Epithelial cell of proximal tubule (primary cell): ENCODE data around the gene BBS9. TPM values are rescaled to one million over a fixed set of nuclear protein-coding genes. Genes with fewer than 3 reads are reported as not detected.

Experiments used
- DNase-seq: peaks from one replicate; pipeline ENCODE4 v3.0.0-alpha.2; 2011; ENCODE audit warnings: low read depth
- H3K4me3 ChIP-seq: 2 replicates; pipeline ENCODE4 v1.5.1; 2011; ENCODE audit warnings: low read depth, mild to moderate bottlenecking, low read length
- total RNA-seq: library from RNA; depleted of rRNA; stranded (reverse); fragments of >200 nt; gene quantifications from 2 replicates; pipeline ENCODE4 v1.2.3, GENCODE V29; 2015
- TF ChIP-seq, protein P1 (sequence below): conservative IDR thresholded peaks from 2 replicates; pipeline ENCODE4 v1.5.1; 2012; ENCODE audit warnings: low read depth, mild to moderate bottlenecking, low read length

BBS9 gene
- total RNA-seq, 1 donor from 2014 or later, result 4.4 TPM

DNA sequence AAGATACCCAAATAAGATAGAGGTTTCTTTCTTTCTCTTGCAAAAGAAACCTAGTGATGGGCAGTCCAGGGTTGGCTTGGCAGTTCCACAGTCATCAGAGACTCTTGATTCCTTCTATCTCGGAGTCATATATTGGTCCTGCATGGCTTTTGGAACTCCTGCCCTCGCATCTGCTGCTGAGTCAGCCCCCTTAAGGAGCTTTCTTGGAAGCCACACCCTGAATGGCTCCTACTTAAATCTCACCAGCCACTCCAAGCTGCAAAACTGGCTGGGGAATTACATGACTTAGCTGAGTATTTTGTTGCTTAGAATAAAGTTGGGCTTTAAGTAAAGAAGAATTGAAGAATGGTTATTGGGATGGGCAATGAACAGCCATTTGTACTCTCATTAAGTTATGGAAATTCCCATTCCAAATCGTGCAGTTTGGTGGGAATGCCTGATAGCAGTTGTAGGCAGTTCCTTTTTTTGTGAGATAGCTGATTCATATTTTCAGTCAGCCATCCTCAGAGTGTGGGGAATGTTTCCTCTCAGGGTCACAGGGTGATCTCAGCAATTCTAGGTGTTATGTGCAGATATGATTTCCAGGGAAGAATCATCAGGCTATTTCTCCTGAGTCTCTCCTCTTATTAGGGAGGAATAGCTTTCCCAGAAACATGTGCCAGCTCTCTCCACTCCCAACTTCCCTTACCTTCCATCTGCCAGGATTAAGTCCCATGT lies 209.9 kb downstream of the BBS9 start:
- TF ChIP-seq, protein P1, sequence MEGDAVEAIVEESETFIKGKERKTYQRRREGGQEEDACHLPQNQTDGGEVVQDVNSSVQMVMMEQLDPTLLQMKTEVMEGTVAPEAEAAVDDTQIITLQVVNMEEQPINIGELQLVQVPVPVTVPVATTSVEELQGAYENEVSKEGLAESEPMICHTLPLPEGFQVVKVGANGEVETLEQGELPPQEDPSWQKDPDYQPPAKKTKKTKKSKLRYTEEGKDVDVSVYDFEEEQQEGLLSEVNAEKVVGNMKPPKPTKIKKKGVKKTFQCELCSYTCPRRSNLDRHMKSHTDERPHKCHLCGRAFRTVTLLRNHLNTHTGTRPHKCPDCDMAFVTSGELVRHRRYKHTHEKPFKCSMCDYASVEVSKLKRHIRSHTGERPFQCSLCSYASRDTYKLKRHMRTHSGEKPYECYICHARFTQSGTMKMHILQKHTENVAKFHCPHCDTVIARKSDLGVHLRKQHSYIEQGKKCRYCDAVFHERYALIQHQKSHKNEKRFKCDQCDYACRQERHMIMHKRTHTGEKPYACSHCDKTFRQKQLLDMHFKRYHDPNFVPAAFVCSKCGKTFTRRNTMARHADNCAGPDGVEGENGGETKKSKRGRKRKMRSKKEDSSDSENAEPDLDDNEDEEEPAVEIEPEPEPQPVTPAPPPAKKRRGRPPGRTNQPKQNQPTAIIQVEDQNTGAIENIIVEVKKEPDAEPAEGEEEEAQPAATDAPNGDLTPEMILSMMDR, result no peak
- no peak for DNase-seq

DNA sequence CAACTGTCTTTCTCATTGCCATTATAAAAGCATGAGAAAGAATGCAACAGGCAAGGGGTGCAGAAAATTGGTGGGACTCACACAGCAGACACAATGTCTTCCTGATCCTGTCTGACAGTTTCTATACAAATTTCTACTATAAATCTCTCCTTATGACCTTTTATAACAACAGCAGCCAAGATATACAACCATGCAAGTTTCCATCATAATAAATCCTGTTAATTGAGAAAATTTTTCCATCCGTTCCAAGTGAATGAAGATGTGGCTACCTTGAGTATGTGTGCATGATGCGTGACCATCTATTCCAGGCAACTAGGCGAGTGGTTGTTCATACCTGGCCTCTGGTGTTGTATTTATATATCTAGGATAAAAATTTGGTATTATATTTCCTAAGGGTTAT lies 216.7 kb downstream of the BBS9 start:
- TF ChIP-seq, protein P1, result no peak
- DNase-seq, result no peak
- H3K4me3 ChIP-seq, result no peak overlapping the region

More for the DNA sequence above, 209.9 kb downstream of the BBS9 start:
- H3K4me3 ChIP-seq, result no peak overlapping the region

DNA sequence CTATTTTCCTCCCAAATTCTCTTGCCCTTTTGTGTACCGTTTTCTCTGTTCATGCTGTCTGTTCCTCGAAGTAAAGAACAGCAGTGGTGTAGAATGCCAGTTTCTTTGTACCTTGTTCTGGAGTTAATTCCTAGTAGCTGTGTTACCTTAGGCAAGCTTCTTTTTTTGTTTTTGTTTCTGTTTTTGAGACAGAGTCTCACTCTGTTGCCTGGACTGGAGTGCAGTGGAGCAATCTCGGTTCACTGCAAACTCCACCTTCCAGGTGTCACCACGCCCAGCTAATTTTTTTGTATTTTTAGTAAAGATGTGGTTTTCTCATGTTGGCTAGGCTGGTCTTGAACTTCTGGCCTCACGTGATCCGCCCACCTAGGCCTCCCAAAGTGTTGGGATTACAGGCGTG lies 221.2 kb downstream of the BBS9 start:
- TF ChIP-seq, protein P1, result no peak
- no peak overlapping the region for H3K4me3 ChIP-seq
- no peak for DNase-seq

DNA sequence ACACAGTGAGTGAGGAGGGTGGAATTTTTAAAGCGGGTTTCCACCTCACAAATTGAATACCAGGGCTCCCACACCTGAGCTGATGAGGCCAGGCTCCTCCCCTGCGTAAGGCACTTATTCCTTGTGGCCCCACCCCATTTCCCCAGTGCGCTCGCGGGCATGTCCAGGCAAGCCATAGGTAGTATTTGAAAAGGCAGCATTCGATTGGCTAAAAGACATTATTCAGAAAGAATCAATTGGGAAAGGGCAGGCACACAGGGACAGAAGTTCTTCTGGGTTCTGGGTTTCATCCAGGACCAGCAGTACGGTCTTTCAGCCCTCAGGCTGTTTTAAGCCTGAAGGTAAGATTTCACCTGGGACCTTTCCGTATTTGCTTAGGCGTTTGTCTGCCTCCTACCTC lies 222.3 kb downstream of the BBS9 start:
- TF ChIP-seq, protein P1, result no peak
- DNase-seq, result no peak

DNA sequence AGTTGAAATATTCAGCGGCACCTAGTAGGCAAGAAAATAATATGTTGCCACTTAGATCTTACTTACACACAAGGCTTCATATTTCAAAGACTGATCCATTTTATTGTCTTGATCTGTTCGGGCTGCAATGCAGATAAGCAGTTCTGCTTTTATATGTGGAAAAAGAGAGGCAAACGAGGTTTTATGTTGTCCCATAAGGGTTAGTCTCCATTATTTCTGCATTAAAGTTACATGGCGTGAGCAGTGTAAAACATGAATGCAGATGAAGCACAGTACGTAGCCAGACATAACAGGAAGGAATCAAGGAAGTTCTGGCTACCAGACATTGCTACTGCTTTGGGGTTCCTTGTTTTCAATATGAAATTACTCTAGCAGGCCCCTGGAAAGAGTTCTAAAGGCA lies 224.8 kb downstream of the BBS9 start:
- DNase-seq, result no peak
- TF ChIP-seq, protein P1, result no peak
- H3K4me3 ChIP-seq, result no peak overlapping the region

More for the DNA sequence above, 222.3 kb downstream of the BBS9 start:
- no peak overlapping the region for H3K4me3 ChIP-seq

DNA sequence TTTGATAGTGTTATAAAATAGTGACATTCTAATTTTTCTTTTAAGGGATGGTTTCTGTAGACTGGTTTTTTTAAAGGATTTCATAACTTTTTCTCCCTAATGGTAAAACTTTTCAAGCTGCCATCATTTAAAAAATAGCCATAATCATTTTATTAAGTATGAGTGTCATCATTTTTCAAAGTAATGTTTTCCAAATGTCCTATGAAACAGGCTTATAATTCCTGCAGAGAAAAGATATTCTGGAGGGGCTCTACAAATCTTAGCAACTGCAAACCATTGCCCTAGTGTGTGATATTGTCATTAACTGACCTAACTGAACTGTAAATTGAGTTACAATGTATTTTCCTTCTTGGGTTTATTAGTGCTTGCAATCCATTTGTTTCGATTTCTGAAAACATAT lies 226.0 kb downstream of the BBS9 start:
- no peak overlapping the region for H3K4me3 ChIP-seq
- no peak for DNase-seq
- TF ChIP-seq, protein P1, result no peak

DNA sequence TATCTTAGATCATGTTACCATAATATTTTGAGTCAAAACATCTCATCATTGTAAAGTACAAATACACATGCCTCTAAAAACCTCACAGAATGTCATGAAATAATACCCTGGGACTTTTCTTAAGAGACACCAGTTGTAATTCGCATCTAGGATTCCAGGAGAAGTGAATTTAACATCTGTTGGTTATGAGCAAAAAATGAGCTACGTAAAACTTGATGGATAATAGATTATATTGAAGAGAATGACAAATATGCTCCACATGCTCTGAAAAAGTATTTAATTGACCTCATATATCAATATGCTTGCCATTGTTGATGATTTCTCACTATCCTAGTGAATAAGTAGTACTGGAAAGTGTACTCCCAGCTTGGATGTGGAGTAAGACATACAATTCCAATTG lies 227.0 kb downstream of the BBS9 start:
- TF ChIP-seq, protein P1, result no peak
- no peak overlapping the region for H3K4me3 ChIP-seq
- no peak for DNase-seq
